ENCODE data around the gene CA7.

CA7 gene

DNA sequence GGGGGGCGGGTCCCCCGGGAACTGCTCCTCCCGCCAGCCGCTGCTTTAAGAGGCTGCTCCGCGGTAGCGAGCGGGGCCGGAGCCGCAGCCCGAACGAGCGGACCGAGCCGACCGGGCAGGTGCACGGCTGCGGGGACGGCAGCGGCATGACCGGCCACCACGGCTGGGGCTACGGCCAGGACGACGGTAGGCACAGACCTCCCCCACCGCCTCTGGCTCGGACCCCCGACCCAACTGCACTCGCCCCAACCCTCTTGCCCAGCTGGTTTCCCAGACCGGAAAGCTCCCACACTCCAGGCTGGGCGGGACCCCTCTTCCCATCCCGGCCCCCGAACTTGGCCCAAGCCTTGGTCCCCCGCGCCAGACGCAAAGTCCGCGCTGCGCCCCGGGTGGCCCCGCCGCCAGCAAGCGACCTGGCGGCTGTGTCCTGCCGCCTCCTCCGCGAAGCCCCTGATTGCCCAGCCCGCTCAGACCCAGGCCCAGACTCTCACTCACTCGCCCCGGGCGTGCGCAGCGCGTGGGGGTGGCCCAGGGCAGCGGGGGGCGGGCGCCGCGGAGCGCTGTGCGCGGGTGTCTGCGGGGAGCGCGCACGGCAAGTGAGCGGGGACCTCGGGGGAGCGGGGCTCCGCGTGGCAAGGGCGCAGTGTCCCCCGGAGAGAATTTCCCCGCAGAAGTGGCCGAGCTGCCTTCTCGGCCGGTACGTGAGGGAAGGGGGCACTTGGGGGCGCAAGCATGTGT is at the start of gene CA7:
Gene CA7 (plus strand): TSS at position 73 of the 738 bp plus-strand sequence. CDS start 74 bp downstream, at position 147.
- DNase-seq (ENCODE audit: low read depth, low spot score), result peak; percentile 24

DNA sequence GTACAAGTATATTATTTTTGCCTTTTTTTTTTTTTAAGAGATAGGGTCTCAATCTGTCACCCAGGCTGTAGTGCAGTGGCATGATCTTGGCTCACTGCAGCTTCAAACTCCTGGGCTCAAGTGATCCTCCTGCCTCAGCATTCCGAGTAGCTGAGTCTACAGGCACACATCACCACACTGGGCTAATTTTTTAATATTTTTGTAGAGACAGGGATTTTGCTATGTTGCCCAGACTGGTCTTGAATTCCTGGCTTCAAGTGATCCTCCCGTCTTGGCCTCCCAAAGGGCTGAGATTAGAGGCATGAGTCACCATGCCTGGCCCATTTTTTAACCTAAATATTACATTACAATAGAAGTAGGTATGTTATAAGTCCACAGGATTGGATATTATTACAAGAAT is 46.1 kb upstream of the CA7 start:
- peak; percentile 18 for DNase-seq (ENCODE audit: low read depth, low spot score)

DNA sequence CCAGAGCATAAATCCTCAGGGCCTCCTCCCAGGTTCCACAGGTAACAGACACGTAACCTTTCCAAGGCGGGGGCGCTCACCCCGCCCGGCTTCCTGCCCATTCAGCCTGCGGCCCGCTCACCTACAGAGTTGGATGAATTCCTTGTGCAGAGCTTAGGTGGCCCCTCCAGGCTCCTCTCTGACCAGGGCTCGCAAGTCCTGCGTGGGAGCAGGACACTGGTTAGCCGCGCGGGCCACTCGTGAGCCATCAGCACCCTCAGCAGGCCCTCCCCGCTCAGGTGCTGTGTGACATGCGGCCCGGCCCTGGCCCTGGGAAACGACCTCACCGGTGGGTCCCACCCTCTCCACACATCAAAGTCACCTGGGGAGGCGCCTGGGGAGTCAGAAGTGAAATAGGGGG is 43.4 kb upstream of the CA7 start:
- DNase-seq (ENCODE audit: low read depth, low spot score), result no peak

DNA sequence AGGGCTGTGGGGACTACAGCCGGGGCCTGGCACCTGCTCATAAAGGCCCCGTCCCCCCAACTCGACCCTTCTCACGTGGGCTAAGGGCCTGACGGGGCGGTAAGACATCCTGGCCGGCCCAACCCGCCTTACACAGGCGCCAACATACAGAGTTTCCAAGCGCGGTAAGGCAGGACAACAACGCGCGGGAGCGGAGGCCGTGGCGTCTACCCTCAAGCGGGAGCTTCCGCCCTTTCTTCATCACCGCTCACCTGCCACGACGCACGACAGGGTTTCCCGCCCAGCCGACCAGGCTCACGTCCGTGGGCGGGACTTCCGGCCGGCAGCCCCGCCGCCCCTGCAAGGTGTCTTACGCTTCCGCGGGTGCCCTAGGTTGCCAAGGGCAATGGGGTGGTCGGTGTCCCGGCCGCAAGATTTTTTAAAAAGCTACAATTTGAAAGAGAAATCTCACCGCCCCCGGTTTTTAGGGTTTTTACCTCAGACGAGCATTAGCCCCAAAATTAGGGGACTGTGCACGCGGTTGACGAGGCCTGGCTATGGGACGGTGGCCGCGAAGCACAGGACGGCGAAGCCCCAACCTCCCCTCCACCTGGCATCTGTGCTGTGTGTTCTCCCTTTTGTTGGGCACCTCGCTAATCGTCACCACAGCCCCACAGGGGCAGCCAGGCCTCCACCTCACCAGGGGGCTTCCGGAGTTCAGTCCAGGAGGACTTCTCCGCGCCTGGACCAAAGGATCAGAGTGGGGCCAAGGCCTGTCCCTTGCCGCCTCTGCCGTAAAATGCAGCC is 42.7 kb upstream of the CA7 start, which contains the start of gene TERB1:
Gene TERB1 (minus strand): TSS at position 265 of the 786 bp plus-strand sequence. CDS start 4,786 bp downstream, outside the sequence.
- no peak for DNase-seq (ENCODE audit: low read depth, low spot score)

DNA sequence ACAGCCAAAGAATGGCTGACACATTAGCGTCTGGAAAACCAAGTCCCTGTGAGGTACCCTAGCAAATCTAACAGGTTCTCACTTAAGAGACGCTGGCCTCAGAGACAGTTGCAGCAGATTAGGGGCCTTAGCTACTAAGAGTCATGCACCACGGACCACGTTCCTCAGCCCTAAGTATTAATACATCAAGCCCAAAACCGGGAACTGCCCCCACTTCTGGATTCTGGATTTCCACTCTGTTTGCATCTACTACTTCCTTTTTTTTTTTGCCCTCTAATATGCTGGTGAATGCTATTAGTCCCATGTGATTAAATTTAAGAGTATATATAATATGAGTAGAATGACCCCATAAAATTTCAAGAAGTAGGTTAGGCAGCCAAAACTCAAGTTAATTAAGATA is 42.1 kb upstream of the CA7 start:
- no peak for DNase-seq (ENCODE audit: low read depth, low spot score)

DNA sequence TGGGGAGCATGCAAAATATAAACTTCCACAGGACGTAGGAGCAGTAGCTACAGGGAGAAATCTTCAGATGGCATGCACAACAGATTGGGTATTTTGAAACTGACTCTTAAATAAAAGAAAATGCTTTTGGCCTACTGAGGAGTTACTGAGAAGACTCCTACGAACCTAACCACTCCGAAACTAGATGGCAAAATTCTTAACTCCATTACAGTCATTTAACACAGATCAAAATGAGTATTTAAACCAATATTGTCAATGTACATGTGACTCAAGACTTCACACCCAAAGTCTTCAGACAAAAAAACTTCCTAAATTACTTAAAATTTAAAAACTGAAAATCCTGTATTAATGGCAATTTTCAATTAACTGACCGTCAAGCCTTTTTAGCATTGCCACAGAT is 34.4 kb upstream of the CA7 start:
- no peak for DNase-seq (ENCODE audit: low read depth, low spot score)

DNA sequence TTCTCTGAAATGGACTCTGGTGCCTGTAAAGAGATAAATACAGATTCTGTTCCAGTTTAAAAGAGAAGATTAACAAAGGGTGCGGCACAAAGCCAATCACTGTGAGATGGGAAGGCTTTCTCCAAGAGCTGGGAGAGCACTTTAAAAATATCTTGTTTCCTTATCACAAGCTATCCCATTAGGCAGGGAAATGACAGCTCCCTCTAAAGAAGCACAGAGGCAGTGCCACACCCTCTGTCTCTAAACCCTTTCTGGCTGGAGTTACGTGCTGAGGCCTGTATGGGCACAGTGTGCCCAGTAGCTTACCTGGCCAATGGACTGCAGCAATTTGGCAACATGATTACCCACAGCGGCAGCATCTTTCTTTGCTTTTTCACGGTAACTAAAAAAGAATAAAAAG is 33.8 kb upstream of the CA7 start:
- DNase-seq (ENCODE audit: low read depth, low spot score), result no peak

DNA sequence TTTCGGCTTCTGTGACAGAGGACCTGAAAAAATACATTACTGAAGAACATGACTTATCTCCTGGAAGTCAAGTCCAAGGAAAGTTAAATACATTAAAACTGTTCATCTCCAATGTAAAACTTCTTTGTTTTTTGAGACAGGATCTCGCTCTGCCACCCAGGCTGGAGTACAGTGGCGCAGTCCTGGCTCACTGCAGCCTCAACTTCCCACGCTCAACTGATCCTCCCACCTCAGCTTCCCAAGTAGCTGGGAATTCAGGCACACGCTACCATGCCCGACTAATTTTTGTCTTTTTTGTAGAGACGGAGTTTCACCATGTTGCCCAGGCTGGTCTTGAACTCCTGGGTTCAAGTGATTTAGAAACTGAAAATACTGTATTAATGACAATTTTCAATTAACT is 33.2 kb upstream of the CA7 start:
- DNase-seq (ENCODE audit: low read depth, low spot score), result no peak

DNA sequence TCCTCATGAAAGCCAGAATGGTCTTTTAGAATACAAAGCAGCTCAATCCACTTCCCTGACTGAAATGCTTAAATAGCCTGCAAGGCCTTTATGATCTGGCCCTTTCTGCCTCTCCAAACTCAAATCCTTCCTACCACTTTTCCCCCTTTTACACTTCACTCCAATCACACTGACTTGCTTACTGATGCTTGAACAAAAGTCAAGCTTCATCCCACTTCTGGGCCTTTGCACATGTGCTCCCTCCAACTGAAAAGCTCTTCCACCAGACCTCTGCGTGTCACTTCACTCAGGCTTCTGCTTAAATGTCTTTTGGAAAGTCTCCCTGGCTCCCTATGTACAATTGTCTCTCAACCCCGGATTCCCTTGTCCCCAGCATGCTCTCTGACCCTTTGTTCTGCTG is 29.5 kb upstream of the CA7 start:
- no peak for DNase-seq (ENCODE audit: low read depth, low spot score)

DNA sequence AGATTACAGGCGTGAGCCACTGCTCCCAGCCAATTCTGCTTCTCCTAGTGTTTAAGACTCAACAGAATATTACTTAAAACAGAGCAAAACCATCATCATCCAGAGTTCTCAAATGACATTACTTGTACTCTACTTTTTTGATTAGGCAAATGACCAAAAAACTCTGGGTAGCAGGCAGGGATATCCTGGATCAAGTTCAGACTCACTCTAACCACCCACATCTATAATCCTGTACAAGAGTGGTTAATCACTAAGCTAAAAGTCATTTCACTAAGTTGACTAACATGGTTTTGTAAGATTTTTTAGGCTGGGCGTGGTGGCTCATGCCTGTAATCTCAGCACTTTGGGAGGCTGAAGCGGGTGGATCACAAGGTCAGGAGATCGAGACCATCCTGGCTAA is 20.2 kb upstream of the CA7 start:
- no peak for DNase-seq (ENCODE audit: low read depth, low spot score)

DNA sequence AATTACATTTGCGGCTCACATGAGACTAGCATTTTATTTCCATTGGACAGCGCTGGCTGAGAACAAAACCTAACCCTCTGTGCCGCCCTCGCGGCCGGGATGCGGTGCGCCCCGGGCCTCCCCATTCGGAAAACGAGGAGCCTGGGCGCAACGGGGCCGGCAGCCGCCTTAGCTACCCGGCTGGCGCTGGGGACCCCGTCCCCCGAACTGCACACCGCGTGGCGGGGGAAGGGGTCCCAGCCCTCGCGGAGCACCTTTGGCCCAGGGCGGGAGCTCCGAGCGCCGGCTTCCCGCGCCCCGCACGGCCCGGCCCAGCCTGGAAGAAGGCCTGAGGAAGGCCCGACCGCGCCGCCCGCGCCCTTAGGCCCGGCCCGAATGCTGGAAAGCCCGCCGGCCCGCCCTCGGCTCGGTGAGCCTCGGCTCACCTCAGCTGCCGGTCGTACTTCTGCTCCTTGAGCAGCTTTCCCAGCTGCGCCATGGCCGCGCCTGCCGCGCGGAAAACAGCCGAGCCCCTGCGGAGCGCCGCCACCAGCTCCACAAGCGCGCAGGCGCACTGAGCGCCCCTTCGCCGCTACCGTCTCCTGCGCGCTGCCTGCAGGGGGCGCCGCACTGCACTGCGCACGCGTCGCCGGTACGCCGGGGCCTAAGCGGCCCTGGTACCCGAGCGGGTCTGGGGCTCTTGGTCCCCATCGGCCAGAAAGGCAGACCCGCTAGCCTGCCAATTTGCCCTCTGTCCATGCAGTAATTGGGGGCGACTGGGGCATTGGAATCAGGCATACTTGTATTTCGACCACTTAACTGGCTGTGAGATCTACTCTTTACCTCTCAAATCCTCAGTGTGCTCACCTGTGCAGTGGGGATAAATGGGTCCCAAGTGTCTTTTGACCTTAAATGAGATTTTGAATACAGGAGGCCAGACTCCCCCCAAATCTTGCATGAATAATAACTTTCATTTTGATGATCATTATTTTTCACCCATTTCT is 13.5 kb upstream of the CA7 start, which contains the start of gene NAE1:
Gene NAE1 (minus strand): TSS at position 555 of the 983 bp plus-strand sequence. CDS start 77 bp downstream, at position 478.
- peak; percentile 98 for DNase-seq (ENCODE audit: low read depth, low spot score)

DNA sequence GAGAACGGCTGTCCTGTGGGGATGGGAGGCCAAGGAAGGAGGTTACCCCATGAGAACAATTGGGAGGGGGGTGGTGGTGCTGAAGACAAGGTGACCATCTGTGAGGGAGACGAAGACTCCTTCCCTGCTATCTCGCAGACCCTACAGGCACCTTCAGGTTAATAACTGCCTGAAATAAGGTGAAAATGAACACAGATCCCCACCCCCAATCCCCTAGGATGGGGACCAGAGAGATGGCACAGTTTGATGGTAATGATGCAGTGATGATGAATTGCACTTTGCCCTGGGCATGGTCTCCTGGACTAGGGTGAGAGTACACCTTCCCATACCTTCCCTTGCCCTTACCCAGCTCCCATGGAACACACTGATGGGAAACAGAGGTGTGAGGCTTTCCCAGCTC is 12.0 kb upstream of the CA7 start:
- DNase-seq (ENCODE audit: low read depth, low spot score), result no peak

DNA sequence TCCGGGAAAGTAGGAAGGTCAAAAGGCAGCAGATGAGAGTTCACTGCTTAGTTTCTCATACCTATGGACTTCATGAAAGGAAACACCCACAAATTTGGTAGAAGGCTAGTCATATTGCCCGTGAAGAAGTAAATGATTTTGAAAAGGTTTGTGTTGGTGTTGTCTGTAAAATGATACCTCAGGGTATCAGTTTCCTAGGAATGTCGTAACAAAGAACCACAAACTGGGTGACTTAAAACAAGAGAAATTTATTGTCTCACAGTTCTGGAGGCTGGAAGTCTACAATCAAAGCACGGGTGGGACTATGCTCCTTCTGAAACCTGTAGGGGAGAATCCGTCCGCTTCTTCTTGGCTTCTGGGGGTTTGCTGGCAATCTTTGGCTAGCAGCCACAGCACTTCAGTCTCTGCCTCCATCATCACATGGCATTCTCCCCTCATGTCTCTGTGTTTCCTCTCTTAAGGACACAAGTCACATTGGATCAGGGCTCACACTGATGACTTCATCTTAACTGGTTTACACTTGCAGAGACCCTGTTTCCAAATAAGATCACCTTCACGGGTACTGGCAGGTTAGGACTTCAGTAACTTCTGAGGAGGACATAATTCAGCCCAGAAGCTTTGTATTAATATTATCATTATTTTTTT is 11.4 kb upstream of the CA7 start:
- no peak for DNase-seq (ENCODE audit: low read depth, low spot score)

DNA sequence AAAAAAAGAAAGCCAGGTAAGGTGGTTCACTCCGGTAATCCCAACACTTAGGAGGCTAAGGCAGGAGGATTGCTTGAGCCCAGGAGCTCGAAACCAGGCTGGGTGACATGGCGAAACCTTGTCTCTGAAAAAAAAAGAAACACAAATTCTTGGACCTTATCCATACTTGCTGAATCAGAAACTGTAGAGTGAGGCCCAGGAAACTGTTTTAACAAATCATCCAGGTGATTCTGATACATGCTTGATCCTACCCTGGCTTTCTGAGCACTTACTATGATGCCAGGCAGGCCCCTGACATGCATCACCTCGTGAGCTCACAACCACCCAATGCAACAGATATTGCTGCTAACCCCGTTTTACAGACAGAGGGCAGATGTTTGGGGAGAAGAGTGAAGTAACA is 9.5 kb upstream of the CA7 start:
- no peak for DNase-seq (ENCODE audit: low read depth, low spot score)

DNA sequence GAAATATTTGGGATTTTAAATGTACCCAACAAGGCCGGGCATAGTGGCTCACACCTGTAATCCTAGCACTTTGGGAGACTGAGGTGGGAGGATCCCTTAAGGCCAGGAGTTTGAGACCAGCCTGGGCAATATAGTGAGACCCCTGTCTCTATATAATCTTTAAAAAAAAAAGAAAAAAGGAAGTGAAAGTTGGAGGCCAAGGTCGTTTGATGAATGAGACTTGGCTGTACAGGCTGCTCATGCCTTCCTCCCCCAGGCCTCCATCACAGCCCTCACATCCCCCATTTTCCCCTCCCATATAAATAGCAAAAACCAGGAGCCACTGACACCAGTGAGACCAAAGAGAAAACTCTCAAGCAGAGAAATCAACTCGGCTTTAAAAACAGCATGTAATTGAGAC is 3.3 kb upstream of the CA7 start:
- DNase-seq (ENCODE audit: low read depth, low spot score), result no peak

DNA sequence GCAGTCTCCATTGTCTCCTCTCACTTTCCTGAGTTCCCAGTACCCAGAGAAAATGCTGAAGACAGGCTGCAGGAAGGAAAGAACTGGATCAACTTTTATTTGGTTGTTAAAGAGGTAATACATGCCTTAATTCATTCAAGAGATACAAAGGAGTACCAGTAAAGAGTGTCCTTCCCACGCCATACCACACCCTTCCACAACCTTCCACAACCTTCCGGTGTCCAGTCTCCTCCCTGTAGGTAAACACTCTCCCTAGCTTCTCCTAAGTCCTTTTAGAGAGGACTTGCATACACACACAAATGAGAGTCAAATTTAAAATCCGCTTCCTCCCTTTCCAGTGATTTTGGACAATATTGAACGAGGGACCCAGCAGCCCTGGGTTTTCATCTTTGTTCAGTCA is 2.8 kb upstream of the CA7 start:
- DNase-seq (ENCODE audit: low read depth, low spot score), result no peak

DNA sequence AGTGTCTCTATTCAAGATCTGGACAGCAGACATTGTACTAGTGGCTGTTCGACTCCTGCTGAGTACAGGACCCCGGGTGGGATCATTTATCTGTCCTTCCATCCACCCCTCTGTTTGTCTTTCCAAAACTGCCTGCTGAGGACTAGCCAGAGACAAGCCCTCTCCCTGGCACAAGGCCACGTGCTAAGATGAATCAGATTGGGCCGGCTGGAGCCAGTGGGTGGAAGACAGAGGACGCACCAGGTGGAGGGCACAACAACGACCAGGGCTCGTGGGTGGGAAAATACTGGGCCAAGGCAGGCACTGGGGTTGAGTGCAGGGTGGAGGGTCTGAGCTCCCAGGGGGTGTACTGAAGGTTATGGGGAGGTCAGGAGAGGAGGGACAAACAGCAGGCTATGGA is 1.4 kb upstream of the CA7 start:
- peak; percentile 26 for DNase-seq (ENCODE audit: low read depth, low spot score)

DNA sequence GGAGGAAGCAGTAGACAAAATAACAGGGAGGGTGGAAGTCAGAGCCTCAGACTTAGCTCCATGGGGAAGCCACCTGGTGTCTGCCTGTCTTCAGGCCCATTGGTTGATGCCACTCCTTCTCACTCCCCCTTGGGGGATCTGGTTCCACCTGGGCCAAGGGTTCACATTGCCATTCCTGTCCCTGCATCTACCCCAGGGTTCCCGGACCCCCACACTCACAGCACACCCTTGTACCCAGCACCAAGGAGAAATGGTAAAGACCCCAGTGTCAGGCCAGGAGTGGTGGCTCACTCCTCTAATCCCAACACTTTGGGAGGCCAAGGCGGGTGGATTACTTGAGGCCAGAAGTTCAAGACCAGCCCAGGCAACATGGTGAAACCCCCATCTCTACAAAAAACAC is 1.0 kb upstream of the CA7 start:
- DNase-seq (ENCODE audit: low read depth, low spot score), result no peak

DNA sequence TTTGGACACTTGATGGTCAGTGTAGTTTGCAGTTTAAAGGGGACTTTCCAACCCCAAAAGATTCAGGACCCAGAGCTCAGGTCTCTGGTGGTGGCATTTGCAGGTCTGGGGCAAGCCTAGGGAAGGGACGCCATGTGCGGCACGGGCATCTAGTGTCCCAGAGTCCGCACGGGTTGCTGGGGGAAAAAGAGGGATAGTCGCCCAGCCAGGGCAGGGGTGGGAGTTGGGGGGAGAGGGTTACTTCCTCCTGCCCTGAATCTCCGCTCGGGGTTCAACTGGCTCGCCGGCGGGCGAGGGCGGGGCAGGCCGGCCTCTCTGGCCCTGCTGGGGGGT is 239 bp upstream of the CA7 start:
- no peak for DNase-seq (ENCODE audit: low read depth, low spot score)

DNA sequence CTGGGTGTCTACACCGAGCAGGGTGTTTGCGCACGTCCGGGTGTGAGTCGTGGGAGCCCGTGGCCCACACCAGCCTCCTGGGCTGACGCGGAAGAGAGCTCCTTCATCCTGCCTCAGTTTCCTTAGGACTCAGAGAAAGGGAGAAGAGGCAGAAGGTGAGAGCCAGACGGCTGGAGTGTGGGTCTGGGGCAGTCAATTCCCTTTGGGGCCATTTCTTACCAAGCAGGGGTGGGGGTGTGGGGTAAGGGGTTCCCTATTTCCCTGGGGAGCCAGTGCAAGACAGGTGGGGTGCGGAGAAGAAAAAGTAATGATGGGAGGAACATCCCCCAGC is 831 bp downstream of the CA7 start:
- DNase-seq (ENCODE audit: low read depth, low spot score), result no peak

DNA sequence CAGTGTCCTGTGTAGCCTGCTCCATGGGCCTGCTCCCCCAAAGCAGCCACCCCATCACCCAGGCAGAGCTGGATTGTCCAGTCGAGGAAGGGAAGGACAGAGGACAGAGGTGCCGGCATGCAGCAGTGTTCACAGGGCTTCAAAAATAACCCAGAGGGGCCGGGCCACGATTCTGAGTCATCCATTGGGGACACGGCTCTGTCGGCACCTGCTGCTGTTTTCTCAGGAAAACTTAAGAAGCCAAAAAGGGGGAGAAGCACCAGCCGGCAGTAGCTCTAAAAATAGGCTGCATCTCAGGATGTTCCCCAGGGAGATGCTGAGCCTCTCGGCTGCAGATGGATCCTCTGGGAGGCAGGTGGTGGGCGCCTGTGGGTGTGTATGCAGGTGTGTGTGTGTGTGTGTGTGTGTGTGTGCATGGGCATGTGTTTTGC is 1.6 kb downstream of the CA7 start:
- no peak for DNase-seq (ENCODE audit: low read depth, low spot score)

DNA sequence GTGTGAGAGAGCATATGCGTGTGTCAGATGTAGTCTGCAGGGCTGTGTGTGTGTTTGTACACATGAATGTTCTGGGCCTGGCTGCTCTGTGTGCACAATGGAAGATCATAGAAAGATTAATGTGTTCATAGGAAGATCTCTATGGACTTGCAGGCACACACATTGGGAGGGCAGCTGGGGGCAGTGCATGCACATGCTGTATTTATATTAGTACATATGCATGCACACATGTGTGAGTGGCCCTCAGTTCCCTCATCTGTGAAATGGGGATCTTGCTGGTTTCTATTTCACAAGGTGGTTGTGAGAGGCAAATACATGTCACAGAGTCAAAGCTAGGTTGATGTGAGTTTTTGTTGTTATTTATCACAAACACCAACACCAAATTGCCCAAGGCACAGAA is 2.1 kb downstream of the CA7 start:
- DNase-seq (ENCODE audit: low read depth, low spot score), result no peak
